H9 (cell line): Measurements from ENCODE around the gene NHSL2. TPM values are rescaled to one million over a fixed set of nuclear protein-coding genes. Genes with fewer than 3 reads are reported as not detected.

Experiments
- DNase-seq: peaks from one replicate; pipeline ENCODE4 v3.0.0-alpha.2; 2017
- H2AFZ ChIP-seq: one replicate; pipeline ENCODE4 v1.6.1; 2013; ENCODE audit warnings: mild to moderate bottlenecking, low read length, control low read depth, moderate library complexity
- H2AK5ac ChIP-seq: 2 replicates; pipeline ENCODE4 v1.6.1; 2013; ENCODE audit warnings: low read length, control low read depth, mixed read lengths; ENCODE audit not compliant: insufficient read length
- H2BK120ac ChIP-seq: one replicate; pipeline ENCODE4 v1.6.1; 2013; ENCODE audit warnings: low read depth, mild to moderate bottlenecking, low read length, control low read depth, inconsistent platforms; ENCODE audit not compliant: poor library complexity, severe bottlenecking
- H2BK12ac ChIP-seq: 2 replicates; pipeline ENCODE4 v1.6.1; 2013; ENCODE audit warnings: low read length, control low read depth, mixed read lengths, low read depth; ENCODE audit not compliant: insufficient read length
- H2BK15ac ChIP-seq: 2 replicates; pipeline ENCODE4 v1.6.1; 2013; ENCODE audit warnings: low read depth, low read length, control low read depth
- H2BK20ac ChIP-seq: one replicate; pipeline ENCODE4 v1.6.1; 2013; ENCODE audit warnings: low read depth, mild to moderate bottlenecking, low read length, control low read depth, inconsistent platforms; ENCODE audit not compliant: poor library complexity, severe bottlenecking
- H2BK5ac ChIP-seq: 2 replicates; pipeline ENCODE4 v1.6.1; 2013; ENCODE audit warnings: low read length, control low read depth, mixed read lengths; ENCODE audit not compliant: insufficient read length
- H3K14ac ChIP-seq: 2 replicates; pipeline ENCODE4 v1.6.1; 2013; ENCODE audit warnings: low read length, control low read depth; ENCODE audit not compliant: insufficient read depth
- H3K18ac ChIP-seq: 2 replicates; pipeline ENCODE4 v1.6.1; 2013; ENCODE audit warnings: low read depth, mild to moderate bottlenecking, mixed read lengths, low read length, control low read depth; ENCODE audit not compliant: insufficient read length
- H3K23ac ChIP-seq: 2 replicates; pipeline ENCODE4 v1.6.1; 2013; ENCODE audit warnings: low read length, control low read depth, mixed read lengths, low read depth; ENCODE audit not compliant: insufficient read length
- H3K23me2 ChIP-seq: 2 replicates; pipeline ENCODE4 v1.6.1; 2013; ENCODE audit warnings: low read depth, mild to moderate bottlenecking, mixed read lengths, low read length, control low read depth; ENCODE audit not compliant: insufficient read length, poor library complexity, severe bottlenecking
- H3K27ac ChIP-seq: 2 replicates; pipeline ENCODE4 v1.5.1; 2013; ENCODE audit warnings: low read length, control low read depth, mixed read lengths, low read depth; ENCODE audit not compliant: insufficient read length
- H3K27me3 ChIP-seq: 2 replicates; pipeline ENCODE4 v1.6.1; 2013; ENCODE audit warnings: low read length, control low read depth, inconsistent platforms; ENCODE audit not compliant: insufficient read depth
- H3K4ac ChIP-seq: 2 replicates; pipeline ENCODE4 v1.6.1; 2013; ENCODE audit warnings: low read depth, mild to moderate bottlenecking, control low read depth, inconsistent platforms, low read length, moderate library complexity
- H3K4me1 ChIP-seq: 2 replicates; pipeline ENCODE4 v1.6.1; 2013; ENCODE audit warnings: low read length, control low read depth, inconsistent platforms; ENCODE audit not compliant: insufficient read depth
- H3K4me2 ChIP-seq: 2 replicates; pipeline ENCODE4 v1.6.1; 2013; ENCODE audit warnings: low read length, control low read depth, mixed read lengths; ENCODE audit not compliant: insufficient read length, insufficient read depth
- H3K56ac ChIP-seq: 2 replicates; pipeline ENCODE4 v1.6.1; 2013; ENCODE audit warnings: low read depth, mild to moderate bottlenecking, mixed read lengths, low read length, control low read depth; ENCODE audit not compliant: insufficient read length
- H3K79me1 ChIP-seq: 2 replicates; pipeline ENCODE4 v1.6.1; 2013; ENCODE audit warnings: low read depth, mild to moderate bottlenecking, moderate library complexity, low read length, control low read depth, inconsistent platforms; ENCODE audit not compliant: insufficient read depth, poor library complexity, severe bottlenecking
- H3K79me2 ChIP-seq: 2 replicates; pipeline ENCODE4 v1.6.1; 2013; ENCODE audit warnings: low read length, control low read depth, inconsistent platforms; ENCODE audit not compliant: insufficient read depth
- H3K9ac ChIP-seq: 2 replicates; pipeline ENCODE4 v1.6.1; 2013; ENCODE audit warnings: low read length, control low read depth, mixed read lengths; ENCODE audit not compliant: insufficient read length; ENCODE audit errors: extremely low read depth
- H3K9me3 ChIP-seq: one replicate; pipeline ENCODE4 v1.6.1; 2013; ENCODE audit warnings: low read depth, low read length, inconsistent platforms; ENCODE audit not compliant: control insufficient read depth
- H3T11ph ChIP-seq: one replicate; pipeline ENCODE4 v1.6.1; 2013; ENCODE audit warnings: mild to moderate bottlenecking, low read length, control low read depth, inconsistent platforms
- H4K20me1 ChIP-seq: one replicate; pipeline ENCODE4 v1.6.1; 2013; ENCODE audit not compliant: control insufficient read depth, insufficient read length, insufficient read depth
- H4K5ac ChIP-seq: 2 replicates; pipeline ENCODE4 v1.6.1; 2013; ENCODE audit warnings: low read depth, mild to moderate bottlenecking, mixed read lengths, low read length, control low read depth; ENCODE audit not compliant: insufficient read length
- H4K8ac ChIP-seq: replicated peaks from 2 replicates; pipeline ENCODE4 v1.6.1; 2013; ENCODE audit warnings: low read length, control low read depth, mixed read lengths, low read depth; ENCODE audit not compliant: insufficient read length
- H4K91ac ChIP-seq: 2 replicates; pipeline ENCODE4 v1.6.1; 2013; ENCODE audit warnings: low read depth, mild to moderate bottlenecking, moderate library complexity, mixed read lengths, low read length, control low read depth; ENCODE audit not compliant: insufficient read length
- H3K27ac Mint-ChIP-seq, 3 experiments: 2 replicates in 2 of 3; 3 replicates in 1 of 3; pipeline ENCODE4 v1.8.0; 2020 to 2021; ENCODE audit warnings: mixed read lengths in 3 of 3, mild to moderate bottlenecking in 1 of 3, moderate library complexity in 1 of 3
- H3K27me3 Mint-ChIP-seq: 2 replicates; pipeline ENCODE4 v1.8.0; 2021; ENCODE audit warnings: low read depth, mild to moderate bottlenecking, moderate library complexity, mixed read lengths
- H3K36me3 Mint-ChIP-seq, 3 experiments: 2 replicates in 2 of 3; 3 replicates in 1 of 3; pipeline ENCODE4 v1.8.0; 2020 to 2021; ENCODE audit warnings: low read depth in 3 of 3, mixed read lengths in 3 of 3; ENCODE audit not compliant: insufficient read depth in 1 of 3
- H3K4me1 Mint-ChIP-seq, 2 experiments: 2 replicates each; pipeline ENCODE4 v1.8.0; 2020; ENCODE audit warnings: mixed read lengths in 2 of 2
- H3K4me3 Mint-ChIP-seq, 2 experiments: 2 replicates in 1 of 2; 3 replicates in 1 of 2; pipeline ENCODE4 v1.8.0; 2020 to 2021; ENCODE audit warnings: mild to moderate bottlenecking in 2 of 2, mixed read lengths in 2 of 2, moderate library complexity in 1 of 2
- H3K9me3 Mint-ChIP-seq, 2 experiments: 2 replicates in 1 of 2; 3 replicates in 1 of 2; pipeline ENCODE4 v1.8.0; 2020; ENCODE audit warnings: mild to moderate bottlenecking in 2 of 2, mixed read lengths in 2 of 2, moderate library complexity in 1 of 2
- CTCF ChIP-seq: fragments of 200-600 bp; sonication (generic); conservative IDR thresholded peaks from 3 replicates; pipeline ENCODE4 v1.8.0; 2021; ENCODE audit warnings: antibody characterized with exemption, mild to moderate bottlenecking
- WGBS: extraction: QIAGEN DNeasy Blood & Tissue Kit; methylation state at CpG from one replicate; pipeline ENCODE4 v1.1.7; 2013; ENCODE audit warnings: missing lambda C conversion rate, low lambda C conversion rate, mixed read lengths; ENCODE audit not compliant: insufficient read length; ENCODE audit errors: extremely low coverage; 5-methylcytosine and 5-hydroxymethylcytosine counted together
- total RNA-seq: library from RNA; stranded (reverse); gene quantifications from 2 replicates; pipeline ENCODE4 v1.2.1, GENCODE V29; 2021

NHSL2 gene
- total RNA-seq, 1 experiment from 2014 or later = 6.4 TPM

GRCh38 chrX:72052415-72053090 lies 141.9 kb downstream of the NHSL2 start:
- peaks cover 43 to 50% of the 10 kb centered on the region in 2 experiments for H3K4me1 Mint-ChIP-seq
- H3K9me3 ChIP-seq = peaks cover 43% of the 10 kb centered on the region
- H4K91ac ChIP-seq = no peak overlapping the region
- no peak overlapping the region for H4K8ac ChIP-seq
- H3K4me3 Mint-ChIP-seq = peak overlapping the region in 1 of 2 experiments; percentile 11; a peak in 2 of 5 replicates
- no CpG with 5 or more reads among the region's 5 CpGs for WGBS
- no peak overlapping the region for H2BK15ac ChIP-seq
- H3K18ac ChIP-seq = no peak overlapping the region
- H4K5ac ChIP-seq = no peak overlapping the region
- H3K27me3 ChIP-seq = no peaks in the 10 kb centered on the region
- no peak for TF ChIP-seq CTCF
- H3K79me1 ChIP-seq = no peaks in the 10 kb centered on the region
- H3K23me2 ChIP-seq = no peaks in the 10 kb centered on the region
- H3K36me3 Mint-ChIP-seq = peaks cover 7 to 11% (median 8%) of the 10 kb centered on the region in 3 experiments; a peak in 6 of 7 replicates
- H2BK120ac ChIP-seq = no peak overlapping the region
- no peak overlapping the region for H2BK20ac ChIP-seq
- no peaks in the 10 kb centered on the region for H4K20me1 ChIP-seq
- H3K4me2 ChIP-seq = no peak overlapping the region
- no peak overlapping the region for H3K4ac ChIP-seq
- peak overlapping the region; percentile 79 to 92 (median 79) for H3K27ac Mint-ChIP-seq
- no peak overlapping the region for H3K56ac ChIP-seq
- H2BK5ac ChIP-seq = no peak overlapping the region
- H3K9ac ChIP-seq = no peak overlapping the region
- H2AFZ ChIP-seq = no peak overlapping the region
- H3K27ac ChIP-seq = peak overlapping the region; percentile 90
- no peak overlapping the region for H3K14ac ChIP-seq
- peaks cover 6% of the 10 kb centered on the region; the same call in 1 of the 2 replicates for H3K4me1 ChIP-seq
- no peak overlapping the region for H2BK12ac ChIP-seq
- no peak overlapping the region for H2AK5ac ChIP-seq
- no peak overlapping the region for H3K23ac ChIP-seq
- H3K27me3 Mint-ChIP-seq = peaks cover 2% of the 10 kb centered on the region; the same call in 1 of the 2 replicates
- no peak overlapping the region for H3T11ph ChIP-seq
- no peaks in the 10 kb centered on the region for H3K79me2 ChIP-seq
- peaks cover 72 to 73% of the 10 kb centered on the region in 2 experiments for H3K9me3 Mint-ChIP-seq
- peak; percentile 68 for DNase-seq
